PC-3 (cell line): Measurements from ENCODE around the gene STX2. TPM values are rescaled to one million over a fixed set of nuclear protein-coding genes. Genes with fewer than 3 reads are reported as not detected.

Experiments
- ATAC-seq: fragments of 200-7000 bp; cut with Tn5 transposase; 2 replicates; pipeline ENCODE4 v1.9.1; 2020; ENCODE audit warnings: mild to moderate bottlenecking, moderate library complexity
- BruUV-seq: library from RNA; stranded (reverse); fragments of 400-500 nt; replicated peaks from 2 replicates; lab custom pipeline; 2021; lab: Mats Ljungman, UMichigan
- CTCF ChIA-PET: fragments of 300-600 bp; sonication (Branson Sonifier 250); formaldehyde crosslinking; loops from one replicate; lab custom pipeline; 2022; ENCODE audit warnings: antibody characterized with exemption; lab: Charles Lee
- POLR2A ChIA-PET: fragments of 300-600 bp; sonication (Branson Sonifier 250); formaldehyde crosslinking; loops from one replicate; lab custom pipeline; 2022; ENCODE audit warnings: antibody characterized with exemption; ENCODE audit not compliant: unreplicated experiment; lab: Charles Lee
- DNase-seq: peaks from one replicate; pipeline ENCODE4 v3.0.0-alpha.2; 2015
- H2AFZ ChIP-seq: fragments of 300-600 bp; sonication (generic); 2 replicates; pipeline ENCODE4 v1.6.0; 2016; ENCODE audit warnings: antibody characterized with exemption, low read length
- H3F3A ChIP-seq: fragments of 300-600 bp; sonication (generic); one replicate; pipeline ENCODE4 v1.6.0; 2017; ENCODE audit warnings: antibody characterized with exemption, low read length, control low read depth, mild to moderate bottlenecking; ENCODE audit not compliant: unreplicated experiment
- H3K27ac ChIP-seq: fragments of 300-600 bp; sonication (generic); 2 replicates; pipeline ENCODE4 v1.5.1; 2016; ENCODE audit warnings: mild to moderate bottlenecking, low read length
- H3K27me3 ChIP-seq: fragments of 300-600 bp; sonication (generic); 2 replicates; pipeline ENCODE4 v1.6.1; 2016; ENCODE audit warnings: low read length, mixed read lengths
- H3K36me3 ChIP-seq: fragments of 300-600 bp; sonication (generic); 2 replicates; pipeline ENCODE4 v1.6.1; 2016; ENCODE audit warnings: low read depth, mixed run types, low read length, mixed read lengths
- H3K4me1 ChIP-seq: fragments of 300-600 bp; sonication (generic); 2 replicates; pipeline ENCODE4 v1.5.1; 2016; ENCODE audit warnings: low read length; ENCODE audit not compliant: insufficient read depth
- H3K4me2 ChIP-seq: fragments of 300-600 bp; sonication (generic); 2 replicates; pipeline ENCODE4 v1.6.0; 2016; ENCODE audit warnings: low read length
- H3K4me3 ChIP-seq: fragments of 300-600 bp; sonication (generic); 2 replicates; pipeline ENCODE4 v1.5.1; 2016; ENCODE audit warnings: mild to moderate bottlenecking, low read length, mixed read lengths
- H3K79me2 ChIP-seq: fragments of 300-600 bp; sonication (generic); 2 replicates; pipeline ENCODE4 v1.6.1; 2017; ENCODE audit warnings: low read length, mixed read lengths
- H3K9ac ChIP-seq: fragments of 300-600 bp; sonication (generic); 2 replicates; pipeline ENCODE4 v1.6.0; 2016; ENCODE audit warnings: mild to moderate bottlenecking, low read length
- H3K9me2 ChIP-seq: fragments of 300-600 bp; sonication (generic); replicated peaks from 2 replicates; pipeline ENCODE4 v1.6.1; 2016; ENCODE audit warnings: mixed run types, low read length, mixed read lengths
- H3K9me3 ChIP-seq: fragments of 300-600 bp; sonication (generic); 2 replicates; pipeline ENCODE4 v1.6.1; 2016; ENCODE audit warnings: low read length, mixed read lengths
- H4K20me1 ChIP-seq: fragments of 300-600 bp; sonication (generic); 2 replicates; pipeline ENCODE4 v1.6.1; 2016; ENCODE audit warnings: low read length, mixed read lengths
- CTCF ChIP-seq: fragments of 300-600 bp; sonication (generic); conservative IDR thresholded peaks from 2 replicates; pipeline ENCODE4 v1.5.1; 2017; ENCODE audit warnings: antibody characterized with exemption, low read depth, mild to moderate bottlenecking, low read length
- EZH2 ChIP-seq: fragments of 300-600 bp; sonication (generic); IDR thresholded peaks from one replicate; pipeline ENCODE4 v1.6.1; 2017; ENCODE audit warnings: antibody characterized with exemption, mild to moderate bottlenecking, low read length; ENCODE audit not compliant: unreplicated experiment
- EZH2phosphoT487 ChIP-seq: fragments of 300-600 bp; sonication (generic); IDR thresholded peaks from 2 replicates; pipeline ENCODE4 v1.6.1; 2018; ENCODE audit warnings: mild to moderate bottlenecking, antibody characterized with exemption, low read length, borderline replicate concordance
- intact Hi-C: fragments of 100-400 bp; cut with micrococcal nuclease; formaldehyde crosslinking; loops from 2 replicates; pipeline ENCODE4 v1.9.0; 2023
- total RNA-seq: library from RNA; depleted of rRNA; stranded (reverse); fragments of >200 nt; gene quantifications from 2 replicates; pipeline ENCODE4 v1.2.3, GENCODE V29; 2014

STX2 gene
- total RNA-seq, 1 experiment from 2014 or later: 18.2 TPM

- Histone ChIP-seq H3K27me3 (no peaks in the 10 kb centered on the region), H3K9me2 (no peaks in the 10 kb centered on the region), H3F3A (peaks cover 3% of the 10 kb centered on the region), H3K79me2 (no peaks in the 10 kb centered on the region), H2AFZ (no peak overlapping the region), H3K9ac (no peak overlapping the region), H4K20me1 (no peaks in the 10 kb centered on the region), H3K4me3 (no peak overlapping the region), H3K4me2 (no peak overlapping the region), H3K9me3 (no peaks in the 10 kb centered on the region), H3K4me1 (peaks cover 11% of the 10 kb centered on the region; the same call in 1 of the 2 replicates), H3K36me3 (no peaks in the 10 kb centered on the region), H3K27ac (no peak overlapping the region)
- ATAC-seq (no peak), DNase-seq (no peak)
- BruUV-seq: no TSS peak
- POLR2A ChIA-PET: no interaction called here
- TF ChIP-seq EZH2 (no peak), EZH2phosphoT487 (no peak), CTCF (no peak)
- intact Hi-C loops: loop anchor here (5.0 kb wide), 1 partner anchor 38 kb away; no protein-coding TSS in a partner anchor
- CTCF ChIA-PET: no interaction called here
Measured at GRCh38 chr12:130815028-130815741, 23.9 kb downstream of the STX2 start.

- POLR2A ChIA-PET: no interaction called here
- no peak overlapping the region for H3K4me2 ChIP-seq
- no peaks in the 10 kb centered on the region for H3K36me3 ChIP-seq
- no peaks in the 10 kb centered on the region for H3K27me3 ChIP-seq
- H2AFZ ChIP-seq: no peak overlapping the region
- H3F3A ChIP-seq: peaks cover 3% of the 10 kb centered on the region
- DNase-seq (no peak), ATAC-seq (no peak)
- no peaks in the 10 kb centered on the region for H3K9me2 ChIP-seq
- no peaks in the 10 kb centered on the region for H4K20me1 ChIP-seq
- H3K4me1 ChIP-seq: peaks cover 11% of the 10 kb centered on the region; the same call in 1 of the 2 replicates
- intact Hi-C loops: no loop called here
- BruUV-seq: no TSS peak
- no peak overlapping the region for H3K4me3 ChIP-seq
- no peaks in the 10 kb centered on the region for H3K79me2 ChIP-seq
- H3K27ac ChIP-seq: no peak overlapping the region
- H3K9me3 ChIP-seq: no peaks in the 10 kb centered on the region
- no peak for TF ChIP-seq EZH2phosphoT487
- no peak overlapping the region for H3K9ac ChIP-seq
- CTCF ChIA-PET: no interaction called here
Measured at GRCh38 chr12:130813949-130814348, 25.1 kb downstream of the STX2 start.

GRCh38 chr12:130813436-130813835 lies 25.6 kb downstream of the STX2 start:
- Histone ChIP-seq H3K9ac (no peak overlapping the region), H3K9me2 (no peaks in the 10 kb centered on the region)
- POLR2A ChIA-PET: no interaction called here

More at GRCh38 chr12:130813436-130813835, 25.6 kb downstream of the STX2 start:
- CTCF ChIA-PET: no interaction called here
- Histone ChIP-seq H2AFZ (no peak overlapping the region), H3F3A (no peaks in the 10 kb centered on the region), H3K27ac (no peak overlapping the region), H3K9me3 (no peaks in the 10 kb centered on the region), H3K4me2 (no peak overlapping the region), H4K20me1 (no peaks in the 10 kb centered on the region), H3K27me3 (no peaks in the 10 kb centered on the region), H3K4me3 (no peak overlapping the region), H3K36me3 (no peaks in the 10 kb centered on the region), H3K79me2 (no peaks in the 10 kb centered on the region), H3K4me1 (peaks cover 6% of the 10 kb centered on the region; the same call in 1 of the 2 replicates)
- no TSS peak for BruUV-seq
- intact Hi-C loops: no loop called here
- TF ChIP-seq CTCF (no peak), EZH2phosphoT487 (no peak), EZH2 (no peak)
- no peak for ATAC-seq
- DNase-seq: no peak
